IMR-90 (cell line): ENCODE measurements around the gene ZNF385C. TPM values are rescaled to one million over a fixed set of nuclear protein-coding genes. Genes with fewer than 3 reads are reported as not detected.

ENCODE experiments used
- ATAC-seq: fragments of 200-7000 bp; cut with Tn5 transposase; 2 replicates; pipeline ENCODE4 v1.9.1; 2020; ENCODE audit warnings: low read depth, mild to moderate bottlenecking, moderate library complexity
- BruUV-seq: library from RNA; stranded (reverse); fragments of 400-500 nt; replicated peaks from 2 replicates; lab custom pipeline; 2021; lab: Mats Ljungman, UMichigan
- CTCF ChIA-PET: fragments of 300-600 bp; formaldehyde crosslinking; extraction: SDS; loops from one replicate; lab custom pipeline; 2021; ENCODE audit warnings: antibody characterized with exemption; lab: Yijun Ruan, JAX
- POLR2A ChIA-PET: fragments of 300-600 bp; sonication (Branson Sonifier 250); formaldehyde crosslinking; loops from one replicate; lab custom pipeline; 2022; ENCODE audit warnings: antibody characterized with exemption; ENCODE audit not compliant: unreplicated experiment; lab: Charles Lee
- DNase-seq: peaks from one replicate; pipeline ENCODE4 v3.0.0; 2013
- H2AFZ ChIP-seq: replicated peaks from 2 replicates; pipeline ENCODE3; 2013; ENCODE audit warnings: low read length, mild to moderate bottlenecking; ENCODE audit not compliant: poor library complexity
- H2AK5ac ChIP-seq: 2 replicates; pipeline ENCODE4 v1.6.1; 2013; ENCODE audit warnings: low read depth, low read length, inconsistent platforms
- H2AK9ac ChIP-seq: replicated peaks from 2 replicates; pipeline ENCODE3; 2013; ENCODE audit warnings: mild to moderate bottlenecking, low read depth, low read length, moderate library complexity; ENCODE audit not compliant: poor library complexity
- H2BK120ac ChIP-seq: 2 replicates; pipeline ENCODE4 v1.6.1; 2013; ENCODE audit warnings: low read depth, low read length, inconsistent platforms
- H2BK15ac ChIP-seq: 3 replicates; pipeline ENCODE4 v1.6.1; 2013; ENCODE audit warnings: low read depth, low read length, inconsistent platforms
- H2BK20ac ChIP-seq: 2 replicates; pipeline ENCODE4 v1.6.1; 2013; ENCODE audit warnings: low read depth, mild to moderate bottlenecking, inconsistent platforms, low read length, moderate library complexity
- H2BK5ac ChIP-seq: 2 replicates; pipeline ENCODE4 v1.6.1; 2013; ENCODE audit warnings: mild to moderate bottlenecking, low read depth, low read length, inconsistent platforms; ENCODE audit not compliant: poor library complexity, severe bottlenecking
- H3K14ac ChIP-seq: replicated peaks from 2 replicates; pipeline ENCODE4 v1.6.1; 2013; ENCODE audit warnings: low read depth, low read length, inconsistent platforms
- H3K18ac ChIP-seq: 2 replicates; pipeline ENCODE4 v1.6.1; 2013; ENCODE audit warnings: low read depth, low read length, control low read depth
- H3K23ac ChIP-seq: 2 replicates; pipeline ENCODE4 v1.6.1; 2013; ENCODE audit warnings: low read depth, low read length, inconsistent platforms
- H3K27ac ChIP-seq: 2 replicates; pipeline ENCODE4 v1.5.1; 2013; ENCODE audit warnings: mild to moderate bottlenecking, control low read depth, low read length; ENCODE audit not compliant: insufficient read depth
- H3K27me3 ChIP-seq: 2 replicates; pipeline ENCODE4 v1.6.1; 2013; ENCODE audit warnings: low read length; ENCODE audit not compliant: control insufficient read depth, insufficient read depth
- H3K36me3 ChIP-seq: 2 replicates; pipeline ENCODE4 v1.6.1; 2013; ENCODE audit warnings: low read length, mixed read lengths; ENCODE audit not compliant: control insufficient read depth, insufficient read depth
- H3K4ac ChIP-seq: 2 replicates; pipeline ENCODE4 v1.6.1; 2013; ENCODE audit warnings: low read depth, low read length, inconsistent platforms
- H3K4me1 ChIP-seq: 2 replicates; pipeline ENCODE4 v1.6.1; 2013; ENCODE audit warnings: low read length, mixed read lengths; ENCODE audit not compliant: control insufficient read depth, insufficient read depth
- H3K4me2 ChIP-seq: 2 replicates; pipeline ENCODE4 v1.6.1; 2013; ENCODE audit warnings: low read depth, mild to moderate bottlenecking, control low read depth, low read length, moderate library complexity
- H3K4me3 ChIP-seq: 2 replicates; pipeline ENCODE4 v1.5.1; 2013; ENCODE audit warnings: low read depth, mild to moderate bottlenecking, control low read depth, low read length, moderate library complexity; ENCODE audit not compliant: insufficient read depth
- H3K56ac ChIP-seq: 2 replicates; pipeline ENCODE4 v1.6.1; 2013; ENCODE audit warnings: low read length, inconsistent platforms; ENCODE audit not compliant: insufficient read depth; ENCODE audit errors: extremely low read depth
- H3K79me1 ChIP-seq, 2 experiments: 2 replicates each; pipeline ENCODE4 v1.6.1; 2013; ENCODE audit warnings: low read length in 2 of 2, inconsistent platforms in 1 of 2, low read depth in 1 of 2
- H3K9ac ChIP-seq: 2 replicates; pipeline ENCODE4 v1.6.1; 2013; ENCODE audit warnings: low read depth, low read length, control low read depth
- H3K9me1 ChIP-seq: 2 replicates; pipeline ENCODE4 v1.6.1; 2013; ENCODE audit warnings: low read length, inconsistent platforms; ENCODE audit not compliant: insufficient read depth
- H3K9me3 ChIP-seq: 2 replicates; pipeline ENCODE4 v1.6.1; 2013; ENCODE audit warnings: low read length; ENCODE audit not compliant: control insufficient read depth, insufficient read depth
- H4K20me1 ChIP-seq: 2 replicates; pipeline ENCODE4 v1.6.1; 2013; ENCODE audit warnings: low read length, inconsistent platforms; ENCODE audit not compliant: insufficient read depth
- H4K5ac ChIP-seq: 2 replicates; pipeline ENCODE4 v1.6.1; 2013; ENCODE audit warnings: mild to moderate bottlenecking, low read depth, low read length, control low read depth
- H4K8ac ChIP-seq, 2 experiments: 2 replicates each; pipeline ENCODE4 v1.6.1; 2013; ENCODE audit warnings: low read depth in 2 of 2, low read length in 2 of 2, control low read depth in 1 of 2, inconsistent platforms in 1 of 2
- H4K91ac ChIP-seq: 2 replicates; pipeline ENCODE4 v1.6.1; 2013; ENCODE audit warnings: low read depth, low read length, inconsistent platforms; ENCODE audit not compliant: insufficient read depth
- BHLHE40 ChIP-seq: fragments of 150-350 bp; IDR thresholded peaks from 2 replicates; pipeline ENCODE4 v1.6.1; 2016; ENCODE audit warnings: mild to moderate bottlenecking, low read depth, low read length
- CEBPB ChIP-seq: IDR thresholded peaks from 2 replicates; pipeline ENCODE4 v1.6.1; 2012; ENCODE audit warnings: low read depth, low read length, improper control_type of control experiment
- CHD1 ChIP-seq: IDR thresholded peaks from 2 replicates; pipeline ENCODE4 v1.6.1; 2012; ENCODE audit warnings: low read depth, low read length, improper control_type of control experiment
- FOS ChIP-seq: fragments of 150-350 bp; IDR thresholded peaks from 2 replicates; pipeline ENCODE4 v1.6.1; 2016; ENCODE audit warnings: low read depth, low read length
- MAFK ChIP-seq: IDR thresholded peaks from 2 replicates; pipeline ENCODE4 v1.6.1; 2012; ENCODE audit warnings: low read depth, low read length, improper control_type of control experiment
- MAZ ChIP-seq: IDR thresholded peaks from 2 replicates; pipeline ENCODE4 v1.6.1; 2012; ENCODE audit warnings: low read depth, mild to moderate bottlenecking, low read length, improper control_type of control experiment, moderate library complexity, borderline replicate concordance
- MXI1 ChIP-seq: IDR thresholded peaks from 2 replicates; pipeline ENCODE4 v1.6.1; 2012; ENCODE audit warnings: low read depth, mild to moderate bottlenecking, low read length, moderate library complexity, borderline replicate concordance
- NFE2L2 ChIP-seq: fragments of 150-350 bp; IDR thresholded peaks from 2 replicates; pipeline ENCODE4 v1.6.1; 2016; ENCODE audit warnings: low read depth, mild to moderate bottlenecking, low read length
- POLR2A ChIP-seq: IDR thresholded peaks from 2 replicates; pipeline ENCODE4 v1.6.1; 2012; ENCODE audit warnings: mild to moderate bottlenecking, low read depth, low read length
- RAD21 ChIP-seq: IDR thresholded peaks from 2 replicates; pipeline ENCODE4 v1.6.1; 2012; ENCODE audit warnings: low read length, improper control_type of control experiment
- RCOR1 ChIP-seq: IDR thresholded peaks from 2 replicates; pipeline ENCODE4 v1.6.1; 2012; ENCODE audit warnings: mild to moderate bottlenecking, low read length, improper control_type of control experiment; ENCODE audit not compliant: insufficient replicate concordance
- RFX5 ChIP-seq: IDR thresholded peaks from 2 replicates; pipeline ENCODE4 v1.8.0; 2012; ENCODE audit warnings: low read depth, mild to moderate bottlenecking, low read length, moderate library complexity
- SMC3 ChIP-seq: fragments of 150-350 bp; IDR thresholded peaks from 2 replicates; pipeline ENCODE4 v1.6.1; 2016; ENCODE audit warnings: low read depth, mild to moderate bottlenecking, antibody characterized with exemption, low read length, moderate library complexity
- WGBS, 2 experiments: methylation state at CpG; one replicate each; pipeline versions ENCODE4 v1.1.5 to v1.1.7; 2013; ENCODE audit warnings: missing lambda C conversion rate in 2 of 2; ENCODE audit not compliant: insufficient read length in 1 of 2; ENCODE audit errors: extremely low coverage in 2 of 2; 5-methylcytosine and 5-hydroxymethylcytosine counted together
- dilution Hi-C: fragments of 300-500 bp; cut with HindIII; formaldehyde crosslinking; loops from one replicate; pipeline ENCODE4 v1.14.3; 2018; ENCODE audit warnings: low sequenced_read_pairs; ENCODE audit not compliant: unreplicated experiment
- in situ Hi-C: fragments of 300-500 bp; cut with MboI; formaldehyde crosslinking; loops from 3 replicates; pipeline ENCODE4 v1.14.3; 2019; ENCODE audit warnings: low sequenced_read_pairs, inconsistent platforms, mixed read lengths
- intact Hi-C: fragments of 100-400 bp; cut with micrococcal nuclease; formaldehyde crosslinking; loops from 2 replicates; pipeline ENCODE4 v1.10.0; 2022
- polyA plus RNA-seq, 3 experiments: library from polyadenylated mRNA; depleted of rRNA; stranded (reverse); fragments of >200 nt; gene quantifications; 2 replicates each; pipeline ENCODE4 v1.2.3, GENCODE V29; 2012; ENCODE audit warnings: low replicate concordance in 1 of 3
- total RNA-seq: library from RNA; depleted of rRNA; stranded (reverse); fragments of >200 nt; gene quantifications from 2 replicates; pipeline ENCODE4 v1.2.3, GENCODE V29; 2012
- TF ChIP-seq, protein P1 (sequence below): fragments of 150-350 bp; IDR thresholded peaks from 2 replicates; pipeline ENCODE4 v1.6.1; 2017; ENCODE audit warnings: mild to moderate bottlenecking, antibody characterized with exemption, low read length, low read depth
- TF ChIP-seq, protein P2 (sequence below): fragments of 150-350 bp; IDR thresholded peaks from 2 replicates; pipeline ENCODE4 v1.6.1; 2016; ENCODE audit warnings: low read depth, mild to moderate bottlenecking, low read length, moderate library complexity, borderline replicate concordance
- TF ChIP-seq, protein P3 (sequence below): conservative IDR thresholded peaks from 2 replicates; pipeline ENCODE4 v1.5.1; 2012; ENCODE audit warnings: mild to moderate bottlenecking, low read depth, low read length, improper control_type of control experiment

The ZNF385C gene
- total and polyA plus RNA-seq, 2 of the 4 experiments (the other 2 are of a cell fraction) = not detected

DNA sequence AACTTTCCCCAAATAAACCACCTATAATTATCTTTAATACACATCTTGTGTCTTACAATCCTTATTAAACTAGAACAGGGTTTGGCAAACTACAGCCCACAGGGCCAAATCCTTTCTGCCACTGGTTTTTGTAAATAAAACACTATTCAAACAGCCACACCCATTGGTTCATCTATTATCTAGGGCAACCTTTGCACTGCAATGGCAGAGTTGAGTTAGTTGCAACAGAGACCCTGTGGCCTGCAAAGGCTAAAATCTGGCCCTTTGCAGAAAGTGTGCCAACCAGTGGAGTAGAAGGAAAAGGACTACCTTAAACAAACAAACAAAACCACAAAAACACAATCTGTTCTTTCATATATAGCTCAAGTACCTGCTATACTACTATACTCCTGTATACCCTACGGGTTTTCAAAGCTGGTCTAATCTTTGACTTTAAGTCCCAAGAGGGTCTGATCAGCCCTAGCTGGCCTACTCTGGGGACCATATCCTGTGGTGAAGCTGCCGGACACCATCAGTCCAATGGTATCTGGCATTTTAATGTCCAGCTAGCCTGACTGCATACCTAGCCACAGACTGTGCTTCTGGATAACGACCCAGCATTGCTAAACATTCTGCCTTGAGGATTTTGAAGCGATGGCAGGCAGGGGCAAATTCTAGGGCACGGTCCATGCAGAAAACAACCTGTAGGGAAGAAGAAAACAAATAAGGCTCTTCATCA is 108.4 kb downstream of the ZNF385C start:
- Histone ChIP-seq H3K4me2 (no peak overlapping the region), H4K5ac (no peak overlapping the region), H3K27ac (no peak overlapping the region), H3K9me1 (no peaks in the 10 kb centered on the region), H3K4me3 (no peak overlapping the region), H2AFZ (no peak overlapping the region), H3K4ac (no peak overlapping the region), H3K9ac (no peak overlapping the region), H2BK120ac (no peak overlapping the region), H4K91ac (no peak overlapping the region), H3K36me3 (peaks cover 55% of the 10 kb centered on the region), H4K20me1 (no peaks in the 10 kb centered on the region), H2BK5ac (no peak overlapping the region), H4K8ac (no peak overlapping the region), H3K9me3 (no peaks in the 10 kb centered on the region), H3K18ac (no peak overlapping the region), H2AK5ac (no peak overlapping the region), H2AK9ac (no peak overlapping the region), H3K79me1 (peaks cover 34 to 43% of the 10 kb centered on the region in 2 experiments), H2BK15ac (no peak overlapping the region), H3K27me3 (no peaks in the 10 kb centered on the region), H3K23ac (no peak overlapping the region), H3K4me1 (peaks cover 2% of the 10 kb centered on the region; the same call in 1 of the 2 replicates), H3K56ac (no peak overlapping the region), H2BK20ac (no peak overlapping the region), H3K14ac (no peak overlapping the region)
- dilution Hi-C loops = no loop called here
- ATAC-seq = no peak
- intact Hi-C loops = no loop called here
- in situ Hi-C loops = no loop called here
- POLR2A ChIA-PET = no interaction called here
- no peak for DNase-seq
- WGBS, 2 experiments = 60% methylated on average over 1 of the region's 5 CpGs; no CpG with 5 or more reads in 1 of the 2 experiments
- CTCF ChIA-PET = interaction anchor here (1.1 kb wide), 1 partner anchor 30 kb away, joined by 3 read pairs; the partner anchor contains the start of gene NKIRAS2
- no TSS peak for BruUV-seq
- TF ChIP-seq, protein P1, sequence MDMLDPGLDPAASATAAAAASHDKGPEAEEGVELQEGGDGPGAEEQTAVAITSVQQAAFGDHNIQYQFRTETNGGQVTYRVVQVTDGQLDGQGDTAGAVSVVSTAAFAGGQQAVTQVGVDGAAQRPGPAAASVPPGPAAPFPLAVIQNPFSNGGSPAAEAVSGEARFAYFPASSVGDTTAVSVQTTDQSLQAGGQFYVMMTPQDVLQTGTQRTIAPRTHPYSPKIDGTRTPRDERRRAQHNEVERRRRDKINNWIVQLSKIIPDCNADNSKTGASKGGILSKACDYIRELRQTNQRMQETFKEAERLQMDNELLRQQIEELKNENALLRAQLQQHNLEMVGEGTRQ = no peak
- no peak for TF ChIP-seq BHLHE40
- TF ChIP-seq NFE2L2 = no peak
- TF ChIP-seq FOS = no peak
- TF ChIP-seq RCOR1 = no peak
- no peak for TF ChIP-seq CEBPB
- TF ChIP-seq, protein P2, sequence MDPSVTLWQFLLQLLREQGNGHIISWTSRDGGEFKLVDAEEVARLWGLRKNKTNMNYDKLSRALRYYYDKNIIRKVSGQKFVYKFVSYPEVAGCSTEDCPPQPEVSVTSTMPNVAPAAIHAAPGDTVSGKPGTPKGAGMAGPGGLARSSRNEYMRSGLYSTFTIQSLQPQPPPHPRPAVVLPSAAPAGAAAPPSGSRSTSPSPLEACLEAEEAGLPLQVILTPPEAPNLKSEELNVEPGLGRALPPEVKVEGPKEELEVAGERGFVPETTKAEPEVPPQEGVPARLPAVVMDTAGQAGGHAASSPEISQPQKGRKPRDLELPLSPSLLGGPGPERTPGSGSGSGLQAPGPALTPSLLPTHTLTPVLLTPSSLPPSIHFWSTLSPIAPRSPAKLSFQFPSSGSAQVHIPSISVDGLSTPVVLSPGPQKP = no peak
- no peak for TF ChIP-seq MAZ
- no peak for TF ChIP-seq RAD21
- TF ChIP-seq CHD1 = no peak
- no peak for TF ChIP-seq RFX5
- TF ChIP-seq MXI1 = no peak
- no peak for TF ChIP-seq POLR2A
- no peak for TF ChIP-seq SMC3
- TF ChIP-seq, protein P3, sequence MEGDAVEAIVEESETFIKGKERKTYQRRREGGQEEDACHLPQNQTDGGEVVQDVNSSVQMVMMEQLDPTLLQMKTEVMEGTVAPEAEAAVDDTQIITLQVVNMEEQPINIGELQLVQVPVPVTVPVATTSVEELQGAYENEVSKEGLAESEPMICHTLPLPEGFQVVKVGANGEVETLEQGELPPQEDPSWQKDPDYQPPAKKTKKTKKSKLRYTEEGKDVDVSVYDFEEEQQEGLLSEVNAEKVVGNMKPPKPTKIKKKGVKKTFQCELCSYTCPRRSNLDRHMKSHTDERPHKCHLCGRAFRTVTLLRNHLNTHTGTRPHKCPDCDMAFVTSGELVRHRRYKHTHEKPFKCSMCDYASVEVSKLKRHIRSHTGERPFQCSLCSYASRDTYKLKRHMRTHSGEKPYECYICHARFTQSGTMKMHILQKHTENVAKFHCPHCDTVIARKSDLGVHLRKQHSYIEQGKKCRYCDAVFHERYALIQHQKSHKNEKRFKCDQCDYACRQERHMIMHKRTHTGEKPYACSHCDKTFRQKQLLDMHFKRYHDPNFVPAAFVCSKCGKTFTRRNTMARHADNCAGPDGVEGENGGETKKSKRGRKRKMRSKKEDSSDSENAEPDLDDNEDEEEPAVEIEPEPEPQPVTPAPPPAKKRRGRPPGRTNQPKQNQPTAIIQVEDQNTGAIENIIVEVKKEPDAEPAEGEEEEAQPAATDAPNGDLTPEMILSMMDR = no peak
- no peak for TF ChIP-seq MAFK
